GM12873 (cell line): ENCODE data around the gene ACTR3.

ENCODE experiments used
- TF ChIP-seq, protein P1 (sequence below): IDR thresholded peaks from 2 replicates; pipeline ENCODE4 v1.5.1; 2012; ENCODE audit warnings: low read depth, mild to moderate bottlenecking, moderate library complexity, low read length, control low read depth; ENCODE audit not compliant: insufficient read depth; ENCODE audit errors: missing control alignments

Gene ACTR3

DNA sequence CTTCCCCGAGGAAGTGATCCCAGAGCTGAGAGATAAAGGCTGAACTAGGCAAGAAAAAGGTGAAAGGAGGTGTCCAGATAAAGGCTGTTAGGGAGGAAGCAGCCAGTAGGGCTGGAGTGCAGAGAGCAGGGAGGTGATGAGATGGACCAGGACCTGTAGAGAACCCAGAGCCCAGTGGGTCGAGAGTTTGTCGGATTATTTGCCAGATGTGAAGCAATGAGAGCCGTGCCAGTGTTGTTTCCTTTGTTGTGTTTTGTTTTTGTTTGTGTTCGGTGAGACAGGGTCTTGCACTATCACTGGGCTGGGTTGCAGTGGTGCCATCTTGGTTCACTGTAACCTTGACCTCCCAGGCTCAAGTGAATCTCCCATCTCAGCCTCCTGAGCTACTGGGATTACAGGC is 111.3 kb downstream of the ACTR3 start:
- TF ChIP-seq, protein P1, sequence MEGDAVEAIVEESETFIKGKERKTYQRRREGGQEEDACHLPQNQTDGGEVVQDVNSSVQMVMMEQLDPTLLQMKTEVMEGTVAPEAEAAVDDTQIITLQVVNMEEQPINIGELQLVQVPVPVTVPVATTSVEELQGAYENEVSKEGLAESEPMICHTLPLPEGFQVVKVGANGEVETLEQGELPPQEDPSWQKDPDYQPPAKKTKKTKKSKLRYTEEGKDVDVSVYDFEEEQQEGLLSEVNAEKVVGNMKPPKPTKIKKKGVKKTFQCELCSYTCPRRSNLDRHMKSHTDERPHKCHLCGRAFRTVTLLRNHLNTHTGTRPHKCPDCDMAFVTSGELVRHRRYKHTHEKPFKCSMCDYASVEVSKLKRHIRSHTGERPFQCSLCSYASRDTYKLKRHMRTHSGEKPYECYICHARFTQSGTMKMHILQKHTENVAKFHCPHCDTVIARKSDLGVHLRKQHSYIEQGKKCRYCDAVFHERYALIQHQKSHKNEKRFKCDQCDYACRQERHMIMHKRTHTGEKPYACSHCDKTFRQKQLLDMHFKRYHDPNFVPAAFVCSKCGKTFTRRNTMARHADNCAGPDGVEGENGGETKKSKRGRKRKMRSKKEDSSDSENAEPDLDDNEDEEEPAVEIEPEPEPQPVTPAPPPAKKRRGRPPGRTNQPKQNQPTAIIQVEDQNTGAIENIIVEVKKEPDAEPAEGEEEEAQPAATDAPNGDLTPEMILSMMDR, result no peak

DNA sequence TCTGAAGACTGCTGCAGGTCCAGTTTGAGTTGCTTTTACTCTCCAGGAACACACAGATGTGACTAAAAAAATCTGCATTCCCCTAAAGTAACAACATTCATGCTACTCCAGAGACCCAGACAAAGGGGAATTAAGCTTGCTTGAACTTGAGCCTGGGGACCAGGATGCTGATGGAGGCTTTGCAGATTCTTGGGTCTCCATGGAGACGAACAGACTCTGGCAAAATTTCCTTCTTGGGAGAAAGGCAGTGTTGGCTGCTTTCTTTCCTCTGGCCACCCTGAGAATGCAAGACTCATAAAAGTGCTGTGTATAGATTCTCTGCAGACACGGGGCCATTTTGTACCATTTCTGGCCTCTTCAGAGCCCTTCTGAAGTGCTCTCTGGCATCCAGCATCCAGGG is 112.0 kb downstream of the ACTR3 start:
- TF ChIP-seq, protein P1, result no peak

DNA sequence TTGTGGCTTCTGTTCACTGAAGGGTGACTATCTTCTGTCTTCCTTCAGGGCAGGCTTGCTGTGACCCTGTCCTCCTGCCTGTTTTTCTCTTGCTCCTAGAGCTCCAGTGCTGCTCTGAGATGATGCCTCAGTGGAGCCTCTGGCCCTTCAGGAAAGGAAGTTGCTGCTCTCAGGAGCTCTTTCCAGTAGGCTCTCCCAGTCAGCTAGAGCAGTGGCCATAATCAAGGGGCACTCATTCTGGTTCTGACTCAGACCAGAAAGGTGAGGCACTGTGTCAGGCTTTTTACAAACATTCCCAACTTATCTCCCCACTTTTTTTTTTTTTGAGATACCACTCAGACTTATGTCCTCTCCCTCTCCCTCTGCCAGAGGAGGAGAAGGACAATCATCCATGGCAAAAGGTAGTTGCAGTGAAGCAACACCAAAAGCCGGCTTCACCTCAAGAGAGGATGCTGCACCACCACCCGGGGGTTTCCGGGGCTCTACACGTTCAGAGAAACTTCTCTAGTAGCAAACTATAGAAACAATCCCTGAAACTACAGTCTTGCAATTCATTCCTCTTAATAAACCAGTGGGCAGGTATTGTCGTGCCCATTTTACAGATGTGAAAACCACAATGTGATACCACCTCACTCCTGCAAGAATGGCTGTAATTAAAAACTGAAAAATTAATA is 115.4 kb downstream of the ACTR3 start:
- TF ChIP-seq, protein P1, result no peak

DNA sequence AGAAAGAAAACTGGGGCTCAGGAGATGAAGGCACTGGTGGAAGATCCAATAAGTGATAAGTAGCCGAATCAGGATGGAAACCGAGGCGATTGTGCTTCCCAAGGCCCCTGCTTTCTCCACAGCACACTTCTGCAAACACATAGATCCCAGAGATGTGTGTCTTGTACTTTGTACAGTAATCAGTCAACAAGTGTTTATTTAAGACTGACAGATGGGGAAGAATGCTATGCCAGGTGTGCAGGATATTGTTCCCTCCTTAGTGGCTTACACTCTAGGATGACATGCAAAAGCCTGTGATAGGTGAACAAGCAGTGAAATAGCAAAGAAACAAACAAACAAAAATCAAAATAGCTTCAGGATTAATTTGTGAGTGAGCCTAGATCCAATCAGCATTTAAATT is 116.6 kb downstream of the ACTR3 start:
- TF ChIP-seq, protein P1, result no peak

DNA sequence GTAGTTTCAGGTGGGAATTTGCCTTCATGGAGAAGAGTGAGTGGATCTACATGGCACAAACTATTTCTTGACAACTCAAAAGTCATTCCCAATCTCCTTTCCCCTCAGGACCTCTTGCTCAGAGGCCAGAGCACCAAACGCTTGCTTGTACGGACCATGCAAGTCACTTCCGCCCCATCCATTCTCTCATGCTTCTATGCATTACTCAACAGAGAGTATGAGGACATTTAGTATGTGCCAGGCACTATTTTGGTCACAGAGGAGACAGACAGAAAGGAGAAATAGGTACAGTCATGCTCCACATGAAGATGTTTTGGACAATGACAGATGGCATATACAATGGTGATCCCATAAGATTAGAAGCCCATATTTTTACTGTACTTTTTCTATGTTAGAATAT is 117.5 kb downstream of the ACTR3 start:
- TF ChIP-seq, protein P1, result no peak

DNA sequence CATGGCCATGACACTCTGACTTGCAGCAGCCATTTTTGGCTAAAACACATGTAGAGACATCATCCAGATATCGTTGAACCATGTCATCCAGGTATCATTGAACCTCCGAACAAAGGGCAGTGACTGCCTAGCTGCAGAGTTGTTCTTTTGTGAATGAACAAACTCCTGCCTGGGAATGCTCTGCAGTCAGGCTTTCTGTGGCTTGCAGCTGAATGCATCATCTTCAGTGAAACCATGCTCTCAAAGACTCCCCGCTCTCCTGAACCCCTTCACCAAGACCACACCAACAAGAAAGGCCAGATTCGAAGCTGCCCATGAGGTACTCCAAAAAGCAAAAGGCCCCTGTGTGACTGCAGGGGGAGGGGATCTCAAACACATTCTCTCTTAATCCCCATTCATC is 118.8 kb downstream of the ACTR3 start:
- TF ChIP-seq, protein P1, result no peak

DNA sequence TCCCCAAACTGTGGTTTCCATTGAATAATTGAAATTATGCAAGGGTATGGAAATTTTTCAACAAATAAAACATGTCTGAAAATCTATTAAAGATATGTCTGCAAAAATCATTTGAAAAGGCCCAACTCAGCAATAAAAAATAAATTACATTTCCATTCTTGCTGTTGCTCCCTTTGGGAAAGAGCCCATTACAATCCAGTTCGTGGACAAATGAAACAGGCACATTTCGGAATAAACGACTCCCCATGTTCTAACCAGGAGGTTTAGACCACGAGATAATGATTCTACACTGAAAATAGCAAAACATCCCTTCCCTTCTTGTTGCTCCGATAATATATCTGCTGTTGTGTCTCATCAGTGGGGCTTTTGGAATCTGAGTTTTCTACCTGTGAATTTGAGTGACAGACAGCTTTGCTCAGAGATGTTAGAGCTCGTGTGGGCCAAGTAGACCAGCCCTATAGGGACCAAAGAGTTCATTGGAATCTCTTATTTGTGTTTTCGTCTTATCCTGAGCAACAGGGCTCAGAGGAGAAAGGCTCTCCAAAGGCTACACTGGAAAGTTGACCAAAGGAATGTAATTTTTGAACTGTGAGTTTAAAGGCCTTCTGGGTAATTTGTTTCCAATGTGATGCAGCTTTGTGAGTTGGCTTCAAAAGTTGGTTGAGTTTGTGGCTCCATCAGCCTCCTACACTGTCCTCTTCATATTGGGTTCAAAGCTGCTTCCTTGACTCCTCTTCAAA is 119.5 kb downstream of the ACTR3 start:
- TF ChIP-seq, protein P1, result no peak
